K562 (cell line): ENCODE data around the gene PLD6.

Source experiments
- EGR1 ChIP-seq: fragments of 450-650 bp; conservative IDR thresholded peaks from 2 replicates; pipeline ENCODE4 v1.6.1; 2017; ENCODE audit warnings: mild to moderate bottlenecking
- EWSR1 ChIP-seq: fragments of 450-650 bp; IDR thresholded peaks from 2 replicates; pipeline ENCODE4 v1.6.1; 2018; ENCODE audit warnings: borderline replicate concordance, mild to moderate bottlenecking, low read depth, moderate library complexity; ENCODE audit not compliant: partially characterized antibody
- EZH2 ChIP-seq: IDR thresholded peaks from 2 replicates; pipeline ENCODE4 v1.6.1; 2012; ENCODE audit warnings: low read depth, mild to moderate bottlenecking, inconsistent platforms, low read length, borderline replicate concordance
- FOS ChIP-seq: IDR thresholded peaks from 3 replicates; pipeline ENCODE4 v1.6.1; 2011; ENCODE audit not compliant: insufficient read length; ENCODE audit errors: extremely low read depth
- POLR2AphosphoS5 ChIP-seq: IDR thresholded peaks from 2 replicates; pipeline ENCODE4 v1.6.1; 2011; ENCODE audit warnings: mild to moderate bottlenecking, low read depth, low read length, moderate library complexity; ENCODE audit not compliant: control insufficient read depth, insufficient read depth
- RAD51 ChIP-seq: fragments of 450-650 bp; IDR thresholded peaks from 2 replicates; pipeline ENCODE4 v1.7.1; 2016; ENCODE audit warnings: low read depth, mild to moderate bottlenecking, borderline replicate concordance
- ZC3H11A ChIP-seq: IDR thresholded peaks from 2 replicates; pipeline ENCODE4 v1.6.1; 2012; ENCODE audit warnings: low read depth, low read length, improper control_type of control experiment
- TF ChIP-seq, protein P1 (sequence below): fragments of 250-450 bp; sonication (Bioruptor Pico); IDR thresholded peaks from 2 replicates; pipeline ENCODE4 v1.5.0; 2022; ENCODE audit warnings: mild to moderate bottlenecking
- TF ChIP-seq, protein P2 (sequence below), 3 experiments: IDR thresholded peaks in 2 of 3; conservative IDR thresholded peaks in 1 of 3; 2 replicates each; pipeline ENCODE4 v1.5.1; 2011 to 2012; ENCODE audit warnings: low read length in 3 of 3, mild to moderate bottlenecking in 3 of 3, control low read depth in 2 of 3, improper control_type of control experiment in 1 of 3, inconsistent platforms in 1 of 3, low read depth in 1 of 3, mixed read lengths in 1 of 3, moderate library complexity in 1 of 3; ENCODE audit not compliant: insufficient read depth in 2 of 3

DNA sequence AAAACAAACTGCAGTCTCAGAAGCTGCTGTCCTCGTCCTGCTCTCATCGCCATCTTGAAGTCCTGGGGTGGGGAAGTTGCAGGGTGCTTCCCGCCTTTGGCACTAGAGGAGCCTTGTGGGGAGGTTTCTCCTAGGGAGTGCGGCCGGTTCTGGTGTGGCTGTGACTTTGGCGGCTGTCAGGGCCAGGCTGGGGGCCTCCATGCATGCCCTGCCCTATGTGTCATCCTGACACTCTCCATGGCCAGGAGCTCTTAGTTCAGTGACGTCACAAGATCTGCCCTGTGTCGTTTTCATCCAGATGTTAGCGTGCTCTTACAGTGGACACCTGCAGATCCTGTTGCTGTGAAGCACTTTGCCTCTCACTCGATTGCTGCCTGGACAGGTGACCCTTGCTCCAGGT, 49.6 kb downstream of the PLD6 start:
- no peak for TF ChIP-seq EGR1
- TF ChIP-seq ZC3H11A = no peak
- no peak for TF ChIP-seq RAD51
- TF ChIP-seq POLR2AphosphoS5 = no peak
- no peak for TF ChIP-seq FOS
- TF ChIP-seq EWSR1 = no peak
- TF ChIP-seq, protein P1, sequence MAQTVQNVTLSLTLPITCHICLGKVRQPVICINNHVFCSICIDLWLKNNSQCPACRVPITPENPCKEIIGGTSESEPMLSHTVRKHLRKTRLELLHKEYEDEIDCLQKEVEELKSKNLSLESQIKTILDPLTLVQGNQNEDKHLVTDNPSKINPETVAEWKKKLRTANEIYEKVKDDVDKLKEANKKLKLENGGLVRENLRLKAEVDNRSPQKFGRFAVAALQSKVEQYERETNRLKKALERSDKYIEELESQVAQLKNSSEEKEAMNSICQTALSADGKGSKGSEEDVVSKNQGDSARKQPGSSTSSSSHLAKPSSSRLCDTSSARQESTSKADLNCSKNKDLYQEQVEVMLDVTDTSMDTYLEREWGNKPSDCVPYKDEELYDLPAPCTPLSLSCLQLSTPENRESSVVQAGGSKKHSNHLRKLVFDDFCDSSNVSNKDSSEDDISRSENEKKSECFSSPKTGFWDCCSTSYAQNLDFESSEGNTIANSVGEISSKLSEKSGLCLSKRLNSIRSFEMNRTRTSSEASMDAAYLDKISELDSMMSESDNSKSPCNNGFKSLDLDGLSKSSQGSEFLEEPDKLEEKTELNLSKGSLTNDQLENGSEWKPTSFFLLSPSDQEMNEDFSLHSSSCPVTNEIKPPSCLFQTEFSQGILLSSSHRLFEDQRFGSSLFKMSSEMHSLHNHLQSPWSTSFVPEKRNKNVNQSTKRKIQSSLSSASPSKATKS (CRISPR knock-in tag) = no peak
- no peak for TF ChIP-seq EZH2
- TF ChIP-seq, protein P2, sequence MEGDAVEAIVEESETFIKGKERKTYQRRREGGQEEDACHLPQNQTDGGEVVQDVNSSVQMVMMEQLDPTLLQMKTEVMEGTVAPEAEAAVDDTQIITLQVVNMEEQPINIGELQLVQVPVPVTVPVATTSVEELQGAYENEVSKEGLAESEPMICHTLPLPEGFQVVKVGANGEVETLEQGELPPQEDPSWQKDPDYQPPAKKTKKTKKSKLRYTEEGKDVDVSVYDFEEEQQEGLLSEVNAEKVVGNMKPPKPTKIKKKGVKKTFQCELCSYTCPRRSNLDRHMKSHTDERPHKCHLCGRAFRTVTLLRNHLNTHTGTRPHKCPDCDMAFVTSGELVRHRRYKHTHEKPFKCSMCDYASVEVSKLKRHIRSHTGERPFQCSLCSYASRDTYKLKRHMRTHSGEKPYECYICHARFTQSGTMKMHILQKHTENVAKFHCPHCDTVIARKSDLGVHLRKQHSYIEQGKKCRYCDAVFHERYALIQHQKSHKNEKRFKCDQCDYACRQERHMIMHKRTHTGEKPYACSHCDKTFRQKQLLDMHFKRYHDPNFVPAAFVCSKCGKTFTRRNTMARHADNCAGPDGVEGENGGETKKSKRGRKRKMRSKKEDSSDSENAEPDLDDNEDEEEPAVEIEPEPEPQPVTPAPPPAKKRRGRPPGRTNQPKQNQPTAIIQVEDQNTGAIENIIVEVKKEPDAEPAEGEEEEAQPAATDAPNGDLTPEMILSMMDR (IDR thresholded peaks at IDR 0.05 in 2 of 3, conservative IDR thresholded peaks at IDR 0.05 in 1 of 3; ENCODE audit: insufficient read depth in 2 of 3, low read depth in 1 of 3, low read length in 3 of 3) = no peak
